GM21619 (cell line): ENCODE data around the gene SIGLEC6.

Source experiments
- ATAC-seq: cut with Tn5 transposase; IDR thresholded peaks from one replicate; pipeline ENCODE4 v1.9.1; 2021; ENCODE audit not compliant: unreplicated experiment

The SIGLEC6 gene

GRCh38 chr19:51531349-51532315, at the start of gene SIGLEC6:
SIGLEC6 (minus strand) TSS chr19:51531670; CDS start chr19:51531648, 22 bp downstream.
- ATAC-seq: peak; percentile 67

GRCh38 chr19:51576850-51577249, 45.4 kb upstream of the SIGLEC6 start:
- no peak for ATAC-seq

- no peak for ATAC-seq
Measured at GRCh38 chr19:51573331-51573730, 41.9 kb upstream of the SIGLEC6 start.

GRCh38 chr19:51572908-51573307, 41.4 kb upstream of the SIGLEC6 start:
- no peak for ATAC-seq

- no peak for ATAC-seq
Measured at GRCh38 chr19:51572410-51572809, 40.9 kb upstream of the SIGLEC6 start.

GRCh38 chr19:51571599-51571998, 40.1 kb upstream of the SIGLEC6 start:
- no peak for ATAC-seq

GRCh38 chr19:51570962-51571575, 39.6 kb upstream of the SIGLEC6 start, which contains the start of gene ZNF175:
ZNF175 (plus strand) TSS chr19:51571283; CDS start chr19:51573330, 2,047 bp downstream.
- ATAC-seq: peak; percentile 82

- ATAC-seq: no peak
Measured at GRCh38 chr19:51568456-51568855, 37.0 kb upstream of the SIGLEC6 start.

GRCh38 chr19:51567583-51567982, 36.1 kb upstream of the SIGLEC6 start:
- no peak for ATAC-seq

GRCh38 chr19:51566489-51567100, 35.1 kb upstream of the SIGLEC6 start:
- ATAC-seq: no peak

GRCh38 chr19:51565583-51565982, 34.1 kb upstream of the SIGLEC6 start:
- ATAC-seq: no peak

GRCh38 chr19:51564791-51565190, 33.3 kb upstream of the SIGLEC6 start:
- no peak for ATAC-seq

GRCh38 chr19:51560339-51560738, 28.9 kb upstream of the SIGLEC6 start:
- no peak for ATAC-seq

- no peak for ATAC-seq
Measured at GRCh38 chr19:51559240-51559639, 27.8 kb upstream of the SIGLEC6 start.

- ATAC-seq: no peak
Measured at GRCh38 chr19:51552996-51553725, 21.7 kb upstream of the SIGLEC6 start.

- no peak for ATAC-seq
Measured at GRCh38 chr19:51552608-51552995, 21.1 kb upstream of the SIGLEC6 start.

GRCh38 chr19:51551673-51552432, 20.4 kb upstream of the SIGLEC6 start:
- no peak for ATAC-seq

- no peak for ATAC-seq
Measured at GRCh38 chr19:51550848-51551672, 19.6 kb upstream of the SIGLEC6 start.
